Kasumi-1 (cell line): ENCODE measurements around the gene C1QL4.
A peak's percentile ranks its signal among the peaks of the same experiment; 100 is the strongest.

Experiments
- DNase-seq, 2 experiments: peaks; one replicate each; lab custom pipeline; 2025; lab: John Stamatoyannopoulos, UW

Gene C1QL4

DNA sequence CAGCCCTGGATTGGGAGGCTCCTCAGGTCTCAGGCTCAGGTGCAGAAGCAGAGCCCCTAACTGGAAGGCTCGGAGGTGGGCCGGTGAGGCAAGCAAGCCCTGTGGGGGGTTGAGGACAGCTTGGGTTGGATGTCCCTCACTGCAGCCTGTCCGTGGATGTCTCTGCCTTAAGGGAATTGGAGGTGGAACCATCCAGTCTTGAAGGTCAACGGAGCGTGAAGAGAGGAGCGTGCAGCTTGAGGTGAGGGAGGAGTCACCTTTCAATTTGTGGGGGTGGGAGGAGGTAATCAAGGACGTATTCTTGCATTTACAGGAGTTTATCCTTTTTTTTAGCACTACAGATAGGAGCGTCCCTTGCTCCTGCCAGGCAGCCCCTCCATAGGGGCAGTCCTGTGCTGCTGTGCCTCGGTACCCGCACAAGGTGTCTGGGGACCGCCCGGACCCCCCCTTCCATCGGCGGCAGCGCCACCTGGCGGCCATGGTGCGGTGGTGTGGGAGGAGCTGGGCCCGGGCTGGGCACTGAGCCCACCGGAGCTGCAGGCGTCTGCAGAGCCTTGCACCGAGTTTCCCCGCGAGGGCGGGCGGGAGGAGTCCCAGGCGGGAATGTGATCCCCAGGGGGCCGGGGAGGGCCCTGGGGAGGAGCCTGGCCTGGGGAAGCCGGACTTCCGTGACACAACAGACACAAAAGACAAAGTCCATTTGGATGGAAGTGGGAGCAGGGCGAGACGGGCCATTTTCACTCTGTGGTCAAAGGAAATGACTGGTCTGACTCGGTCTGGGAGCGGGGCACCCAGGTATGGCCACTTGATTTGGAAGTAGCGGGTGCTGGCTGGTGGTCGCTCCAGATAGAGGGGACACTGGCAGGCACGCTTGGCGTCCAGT, 10.6 kb upstream of the C1QL4 start:
- DNase-seq: peak; percentile 13 to 35

DNA sequence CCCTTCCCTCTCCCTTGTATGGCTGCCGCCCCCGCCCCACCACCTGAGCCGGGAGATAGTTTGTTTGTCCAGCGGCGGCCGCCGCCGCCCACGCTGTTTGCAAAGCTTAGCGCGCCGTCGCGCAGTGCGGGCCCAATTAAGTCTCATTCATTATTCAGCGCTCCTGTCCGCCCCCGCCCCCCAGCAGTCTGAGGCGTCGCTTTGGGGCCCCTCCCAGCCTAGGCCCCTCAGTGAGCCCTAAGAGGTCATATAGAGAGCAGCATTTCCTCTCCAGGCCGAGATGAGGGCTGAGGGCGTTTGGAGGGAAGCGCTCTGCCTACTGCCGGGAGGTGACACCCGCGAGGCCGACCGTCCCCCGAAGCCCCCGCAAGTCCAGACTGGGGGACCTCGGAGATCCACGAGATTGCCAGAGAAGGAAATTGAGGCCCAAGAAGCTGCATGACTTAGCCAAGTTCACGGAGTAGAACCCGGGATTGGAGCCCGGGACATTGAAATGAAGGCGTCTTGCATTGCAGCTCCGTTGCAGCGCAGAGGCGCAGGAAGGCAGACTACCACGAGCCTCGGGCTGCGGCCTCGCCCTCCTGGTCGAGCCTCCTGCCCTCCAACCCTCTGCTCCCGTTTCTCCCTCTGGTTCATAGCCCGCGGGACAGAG, 9.8 kb upstream of the C1QL4 start, which contains the start of gene DNAJC22:
Gene DNAJC22, plus strand, starts transcription at position 230 of the 652 bp plus-strand sequence. CDS start 1,985 bp downstream, outside the sequence.
- DNase-seq: no peak

DNA sequence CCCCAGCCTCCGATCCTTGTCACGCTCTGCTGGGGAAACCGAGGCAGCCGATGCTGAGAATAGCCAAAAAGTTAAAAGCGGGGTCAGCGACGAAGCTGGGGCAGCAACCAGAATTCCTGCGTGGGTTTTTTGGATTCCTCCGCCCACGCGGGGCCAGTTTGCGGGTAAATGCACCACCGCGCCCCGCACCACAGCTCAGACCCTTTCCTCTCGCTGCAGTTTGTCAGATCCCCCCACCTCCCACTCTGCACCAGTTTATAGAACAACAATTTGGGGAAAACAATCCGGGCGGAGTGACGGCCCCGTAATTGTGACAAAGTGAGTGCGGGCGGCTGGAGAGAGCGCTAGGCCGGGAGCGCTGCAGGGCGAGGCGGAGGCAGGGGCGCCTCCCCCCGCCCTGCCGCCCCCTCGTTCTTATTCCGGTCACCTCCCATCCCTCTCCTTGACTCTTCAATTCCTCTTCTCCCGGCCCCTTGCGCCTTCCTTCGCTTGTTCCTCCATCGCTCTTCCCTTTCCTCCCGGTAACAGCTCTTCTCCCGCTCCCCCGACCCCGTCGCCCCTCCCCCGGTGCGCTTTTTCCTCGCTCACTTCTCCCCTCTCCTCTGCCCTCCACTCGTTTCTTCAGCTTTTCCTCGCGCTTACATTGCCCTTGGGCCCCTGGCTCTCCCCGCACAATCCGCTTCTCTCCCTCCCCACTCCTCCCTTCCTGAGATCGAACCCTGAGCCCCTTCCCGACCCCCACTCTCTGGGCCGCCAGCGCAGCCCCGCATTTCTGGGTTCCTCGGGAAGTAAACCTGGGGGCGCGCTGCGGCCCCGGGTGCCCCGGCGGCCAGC, 9.1 kb upstream of the C1QL4 start:
- no peak for DNase-seq

DNA sequence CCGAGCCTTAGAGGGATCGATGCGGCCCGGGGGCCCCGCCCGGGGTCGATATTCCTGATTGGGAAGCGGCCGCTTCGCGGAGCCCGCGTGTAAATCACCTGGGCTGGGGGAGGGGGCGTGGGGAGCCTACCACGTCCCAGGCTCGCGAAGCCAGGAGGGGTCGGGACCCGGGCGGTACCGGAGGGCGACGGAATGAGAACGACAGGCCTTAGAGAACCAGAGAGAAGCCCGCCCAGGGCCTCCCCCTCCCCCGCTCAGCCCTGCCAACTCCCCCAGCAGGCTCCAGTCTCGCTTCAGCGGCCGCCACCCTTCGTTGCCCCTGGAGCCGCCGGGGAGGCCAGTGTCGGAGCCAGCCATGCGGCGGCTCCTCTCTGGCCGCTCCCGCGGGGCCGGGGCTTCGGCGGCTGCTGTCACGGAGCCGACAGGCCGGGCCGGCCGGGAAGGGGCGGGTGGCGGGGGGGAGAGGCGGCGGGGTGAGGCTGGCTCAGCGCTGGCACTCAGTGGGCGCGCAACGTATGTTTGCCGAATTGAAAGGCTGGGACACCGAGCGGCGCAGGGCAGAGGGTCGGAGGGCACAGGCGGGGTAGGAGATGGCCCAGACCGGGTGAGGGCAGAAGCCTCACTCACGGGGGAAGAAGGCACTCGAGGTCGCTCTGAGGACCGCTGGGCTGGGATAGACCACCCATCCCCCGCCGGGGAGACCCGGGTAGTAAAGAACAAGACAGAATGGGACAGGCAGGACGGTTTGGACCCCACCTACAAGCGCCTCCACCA, 8.2 kb upstream of the C1QL4 start:
- DNase-seq: no peak

DNA sequence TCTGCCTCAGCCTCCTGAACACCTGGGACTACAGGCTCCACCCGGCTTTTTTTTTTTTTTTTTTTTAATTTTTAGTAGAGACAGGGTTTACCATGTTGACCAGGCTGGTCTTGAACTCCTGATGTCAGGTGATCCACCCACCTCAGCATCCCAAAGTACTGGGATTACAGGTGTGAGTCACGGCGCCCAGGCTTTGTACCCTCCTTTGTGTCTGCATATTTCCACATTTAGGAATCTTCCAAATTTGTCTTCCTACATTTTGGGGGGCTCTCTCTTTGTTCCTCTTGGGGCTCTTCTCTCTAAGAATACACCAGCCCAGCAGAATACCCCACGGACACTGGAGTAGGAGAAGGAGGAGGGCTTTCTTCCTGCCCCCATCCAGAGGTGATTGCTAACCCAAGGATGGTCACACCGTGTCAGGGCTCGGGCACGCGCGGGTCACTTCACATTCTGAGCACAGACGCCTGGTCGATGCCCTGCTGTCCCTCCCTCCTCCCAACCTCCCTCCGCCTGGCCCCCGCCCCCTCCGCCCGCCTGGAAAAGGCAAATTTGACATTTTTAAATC, 7.6 kb upstream of the C1QL4 start:
- DNase-seq: no peak

DNA sequence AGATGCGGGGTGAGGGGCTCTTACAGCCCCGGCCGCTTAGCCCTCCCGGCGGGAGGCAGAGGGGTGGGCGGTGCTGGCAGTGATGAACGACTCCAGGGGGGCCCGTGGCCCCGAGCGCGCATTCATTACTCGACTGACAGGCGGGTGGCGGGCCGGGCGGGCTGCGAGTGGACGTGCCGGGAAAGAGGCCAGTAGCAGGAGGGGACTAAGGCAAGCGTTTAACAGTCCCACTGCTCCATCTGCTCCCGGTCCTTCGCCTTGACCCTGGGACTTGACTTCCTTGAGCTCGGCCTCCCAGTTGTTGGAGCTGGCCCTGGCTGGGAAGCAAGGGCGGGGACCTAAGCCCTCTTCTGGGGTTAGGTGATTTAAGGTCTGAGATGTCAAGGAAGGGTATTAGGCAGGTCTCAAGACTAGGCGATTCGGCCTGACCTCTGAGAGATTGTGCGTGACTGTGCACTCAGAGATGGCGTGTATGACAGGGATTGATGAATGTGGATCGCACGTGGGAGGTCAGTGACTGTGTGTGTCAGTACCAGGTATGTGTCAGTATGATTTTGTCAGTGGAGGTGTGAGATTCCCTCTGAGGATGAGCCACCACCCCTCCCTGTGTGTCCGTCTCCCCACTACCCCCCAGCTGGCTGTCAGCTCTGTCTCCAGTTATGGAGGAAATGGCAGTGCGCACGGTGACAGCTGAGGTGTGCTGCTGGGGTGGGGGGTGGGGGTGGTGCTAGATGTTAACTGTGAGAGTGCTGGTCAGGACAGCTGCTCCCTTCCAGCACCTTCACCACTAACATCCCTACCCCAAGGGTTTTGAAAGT, 6.1 kb upstream of the C1QL4 start:
- DNase-seq: no peak

DNA sequence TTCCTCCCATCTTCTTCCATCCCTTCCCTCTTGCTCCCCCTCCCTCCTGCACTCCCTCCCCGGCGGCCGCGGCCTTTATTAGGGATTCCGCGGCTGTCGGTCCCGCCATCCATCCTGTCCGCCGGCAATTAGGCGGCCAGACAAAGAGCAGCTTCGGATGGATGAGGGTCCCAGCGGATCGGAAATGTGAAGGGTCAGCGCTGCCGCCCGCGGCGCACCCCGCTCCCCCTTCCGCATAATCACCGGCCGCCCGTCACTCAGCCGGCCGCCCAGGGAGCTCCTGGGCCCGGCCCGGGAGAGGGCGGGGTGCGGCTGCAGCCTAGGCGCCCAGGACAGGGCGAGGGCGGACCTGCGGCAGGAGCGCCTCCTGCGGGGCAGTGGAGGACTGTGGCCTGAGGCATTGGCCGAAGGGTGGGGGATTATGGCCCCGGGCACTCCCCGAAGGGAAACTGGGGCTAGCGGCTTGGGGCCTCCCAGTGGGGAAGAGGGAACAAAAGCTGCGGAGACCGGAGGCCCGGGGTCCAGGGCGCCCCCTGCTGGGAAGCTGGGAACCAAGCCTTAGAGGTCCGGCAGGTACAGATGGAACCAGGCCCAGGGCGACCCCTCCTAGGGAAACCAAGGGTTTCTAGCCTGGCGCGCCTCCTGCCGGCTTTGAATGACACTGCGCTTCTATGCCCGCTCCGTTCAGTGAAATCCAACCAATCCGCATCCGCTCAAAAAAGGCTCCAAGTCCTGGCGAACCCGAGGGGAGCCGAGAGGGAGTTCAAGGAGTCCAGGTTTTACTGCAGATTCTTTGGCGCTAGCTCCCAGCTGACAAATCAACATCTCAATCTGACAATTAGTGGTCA, 5.3 kb upstream of the C1QL4 start:
- peak; percentile 88 to 91 for DNase-seq

DNA sequence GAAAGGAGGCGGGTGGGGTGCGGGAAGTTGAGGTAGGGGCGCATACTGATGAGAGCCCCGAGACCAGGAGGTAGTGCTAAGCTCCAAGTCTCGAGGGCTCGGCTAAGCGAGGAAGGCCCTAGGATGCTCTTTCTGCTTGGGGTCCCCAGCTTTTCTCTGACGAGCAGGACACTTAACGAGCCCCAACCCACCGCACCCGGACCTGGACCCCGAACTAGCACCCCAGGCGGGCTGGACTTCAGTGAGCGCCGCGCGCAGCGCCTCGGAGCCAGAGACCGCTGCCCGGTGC, 4.7 kb upstream of the C1QL4 start:
- DNase-seq: no peak

DNA sequence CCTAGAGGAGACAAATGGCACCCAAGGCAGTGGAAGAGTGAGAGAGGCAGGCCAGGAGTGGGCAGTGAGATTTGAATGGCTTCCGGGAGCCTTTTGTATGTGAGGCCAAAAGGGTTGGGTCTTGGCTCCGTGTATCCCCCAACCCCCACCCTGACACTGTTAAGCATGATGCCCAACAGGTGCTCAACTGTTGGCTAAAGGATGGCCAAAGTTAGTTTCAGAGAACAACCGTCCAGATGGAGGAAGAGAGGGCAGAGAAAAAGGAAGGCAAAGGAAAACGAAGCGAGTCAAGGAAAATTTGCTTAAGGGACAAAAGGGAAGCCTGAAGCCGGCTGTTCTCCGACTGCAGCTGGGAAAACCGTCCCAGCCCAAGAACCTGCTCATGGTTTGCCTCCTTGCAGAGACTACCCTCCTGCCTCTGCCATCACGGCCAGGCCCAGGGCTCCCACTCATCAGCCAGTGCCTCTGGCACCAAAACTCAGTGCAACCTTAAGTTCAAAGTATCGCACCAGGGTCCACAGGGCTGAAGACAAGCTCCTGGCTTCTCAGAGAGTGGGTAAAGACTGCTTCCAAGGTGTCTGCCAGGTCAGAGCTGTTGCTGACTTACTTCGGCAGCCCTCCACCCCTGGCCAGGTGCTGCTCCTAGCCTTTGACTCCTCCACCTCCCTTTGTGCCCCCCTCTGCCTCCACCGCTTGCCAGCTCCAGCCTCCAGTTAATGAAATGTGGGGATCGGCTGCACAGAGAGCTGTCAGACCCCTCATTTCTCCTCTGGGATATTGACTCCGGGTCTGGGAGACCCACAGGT, 4.2 kb upstream of the C1QL4 start:
- no peak for DNase-seq

DNA sequence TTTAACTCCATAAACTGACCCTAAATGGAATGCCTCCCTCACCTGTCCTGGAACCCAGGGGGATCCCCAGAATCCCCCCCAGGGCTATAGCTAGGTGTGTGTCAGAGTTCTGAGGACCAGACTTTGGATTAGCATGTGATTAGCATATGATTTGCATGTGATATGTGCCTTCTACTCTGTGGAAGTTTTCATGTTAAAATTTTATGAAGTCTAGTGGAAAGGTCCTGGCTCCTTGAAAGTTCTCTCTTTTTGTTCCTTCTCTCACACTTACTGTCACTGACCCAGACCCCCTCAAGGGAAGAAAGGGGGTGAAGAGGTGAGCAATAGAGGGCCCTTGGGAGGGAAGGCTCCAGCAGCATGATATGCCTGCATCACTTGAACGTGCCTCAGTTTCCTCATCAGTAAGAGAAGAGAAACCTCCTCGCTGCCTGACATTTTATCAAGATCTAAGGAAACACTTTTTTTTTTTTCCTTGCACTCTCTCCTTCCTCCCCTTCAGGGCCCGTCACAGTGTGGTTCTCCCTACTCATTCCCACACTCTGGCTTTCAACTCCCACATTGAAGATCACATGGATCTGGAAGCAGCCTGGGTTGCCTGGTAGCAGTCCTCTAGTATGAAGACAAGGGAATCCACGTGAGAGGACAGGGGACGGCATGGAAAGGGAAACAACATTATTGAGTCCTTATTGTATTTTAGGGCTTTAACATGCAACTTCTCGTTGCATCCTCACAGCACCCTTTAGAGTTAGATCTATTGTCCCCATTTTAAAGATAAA, 3.3 kb upstream of the C1QL4 start:
- no peak for DNase-seq

DNA sequence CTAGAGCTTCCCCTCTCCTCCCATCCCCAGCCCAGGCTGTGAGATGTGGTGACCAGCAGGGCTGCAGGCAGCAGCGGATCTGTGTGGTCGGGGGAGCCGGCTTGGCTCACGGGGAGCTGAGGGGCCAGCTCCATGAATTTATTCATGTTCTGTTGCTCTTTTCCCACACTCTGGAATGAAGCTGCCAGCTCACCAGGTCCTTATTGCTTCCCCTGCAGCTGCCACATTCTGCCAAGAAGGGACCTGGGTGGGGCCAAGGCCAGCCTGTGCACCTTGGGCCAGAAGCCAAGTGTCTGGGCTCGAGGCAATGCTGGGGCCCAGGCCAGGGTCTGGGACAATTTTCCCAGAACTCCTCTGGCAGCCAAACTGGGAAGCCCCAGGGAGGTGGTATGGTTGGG, 2.5 kb upstream of the C1QL4 start:
- no peak for DNase-seq

DNA sequence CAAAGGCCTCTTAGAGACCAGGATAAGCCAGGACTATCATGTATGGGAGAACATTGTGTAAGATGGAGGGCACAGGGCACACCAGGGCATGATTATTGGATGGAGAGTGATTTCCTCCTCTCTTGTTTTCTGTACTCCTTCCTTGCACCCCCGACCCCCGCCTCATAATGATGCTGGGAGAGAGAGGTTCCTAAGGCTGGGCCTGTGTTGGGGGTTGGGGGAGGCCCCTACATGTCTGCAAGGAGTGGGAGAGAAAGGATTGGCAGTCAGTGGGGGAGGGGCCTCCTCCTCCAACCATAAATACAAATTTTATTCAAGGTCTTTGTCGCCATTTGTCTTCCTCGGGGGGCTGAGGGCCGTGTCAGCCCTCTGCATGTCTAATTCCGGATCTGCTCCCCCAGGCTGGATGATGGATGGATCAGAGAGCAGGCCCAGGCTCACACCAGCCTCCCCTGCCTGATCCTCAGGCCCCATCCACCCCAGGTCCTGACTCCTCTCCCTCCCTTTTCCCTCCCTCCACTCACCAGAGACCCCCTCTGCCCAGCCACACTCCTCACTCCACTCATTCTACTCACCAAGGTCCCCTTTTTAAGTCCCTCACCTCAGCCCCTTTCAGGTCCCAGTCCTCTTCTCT, 2.0 kb upstream of the C1QL4 start:
- DNase-seq: no peak

DNA sequence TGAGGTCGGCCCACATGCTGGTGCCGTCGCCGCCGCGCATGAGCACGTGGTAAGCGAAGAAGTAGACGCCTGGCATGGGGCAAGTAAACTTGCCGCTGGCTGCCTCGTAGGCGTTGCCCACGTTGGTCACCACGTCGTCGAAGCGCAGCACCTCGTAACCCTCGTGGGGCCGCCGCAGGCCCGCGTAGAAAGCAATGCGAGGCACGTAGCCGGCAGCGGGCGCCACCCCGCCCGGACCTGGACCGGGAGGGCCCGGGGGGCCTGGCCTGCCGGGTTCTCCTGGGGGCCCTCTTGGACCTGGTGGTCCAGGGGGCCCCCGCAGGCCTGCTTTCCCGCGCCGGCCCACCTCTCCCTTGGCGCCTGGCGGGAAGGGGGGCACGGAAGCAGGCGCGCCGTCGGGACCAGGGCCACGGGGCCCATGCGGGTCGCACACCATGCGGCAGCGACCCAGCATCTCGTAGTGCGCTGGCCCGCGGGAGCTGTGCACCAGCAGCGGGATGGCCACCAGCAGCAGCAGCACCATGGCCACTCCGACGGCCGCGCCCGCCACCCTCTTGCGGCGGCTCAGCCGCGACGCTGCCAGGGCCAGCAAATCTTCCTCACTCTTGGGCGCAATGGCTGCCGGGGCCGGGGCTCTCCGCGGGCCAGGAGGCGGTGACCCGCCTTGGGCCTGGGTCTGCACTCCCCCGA, 888 bp downstream of the C1QL4 start:
- DNase-seq: no peak

DNA sequence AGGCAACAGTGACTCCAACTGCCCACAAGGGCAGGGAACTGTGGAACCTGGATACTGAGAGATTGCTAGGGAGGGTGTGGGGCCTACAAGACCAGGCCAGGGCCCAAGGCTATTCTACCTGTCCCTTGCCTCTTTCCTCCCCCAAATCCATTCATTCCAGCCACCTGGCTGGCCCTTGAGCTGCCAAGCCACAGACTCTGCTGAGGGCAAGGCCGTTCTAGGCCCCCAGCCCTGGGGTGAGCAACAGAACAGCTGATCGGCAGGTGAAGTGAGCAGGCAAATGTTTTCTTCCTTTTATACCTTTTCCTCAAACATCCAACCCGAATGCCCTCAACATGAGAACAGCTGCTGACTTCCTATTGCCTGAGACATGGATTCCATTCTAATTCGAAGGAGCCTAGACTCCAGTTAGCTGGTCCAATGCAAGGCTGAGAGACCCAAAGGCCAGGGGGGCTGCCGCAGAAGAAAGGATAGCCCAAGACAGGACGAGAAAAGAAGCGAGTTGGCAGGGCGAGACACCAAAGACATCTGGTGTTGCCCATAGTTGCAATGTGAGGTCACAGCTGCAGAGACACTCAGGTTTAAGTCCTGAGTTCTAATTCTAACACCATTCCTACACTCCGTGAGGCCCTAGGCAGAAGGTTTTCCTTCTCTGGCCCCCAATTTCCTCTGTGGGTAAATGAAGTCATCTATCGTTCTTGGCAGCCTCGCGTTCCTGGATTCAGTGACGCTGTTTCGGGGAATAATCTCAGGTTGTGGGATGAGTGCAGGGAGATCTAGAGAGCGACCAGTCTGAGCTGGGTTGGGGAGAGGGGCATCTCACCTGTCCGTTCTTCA, 1.7 kb downstream of the C1QL4 start:
- DNase-seq: no peak

DNA sequence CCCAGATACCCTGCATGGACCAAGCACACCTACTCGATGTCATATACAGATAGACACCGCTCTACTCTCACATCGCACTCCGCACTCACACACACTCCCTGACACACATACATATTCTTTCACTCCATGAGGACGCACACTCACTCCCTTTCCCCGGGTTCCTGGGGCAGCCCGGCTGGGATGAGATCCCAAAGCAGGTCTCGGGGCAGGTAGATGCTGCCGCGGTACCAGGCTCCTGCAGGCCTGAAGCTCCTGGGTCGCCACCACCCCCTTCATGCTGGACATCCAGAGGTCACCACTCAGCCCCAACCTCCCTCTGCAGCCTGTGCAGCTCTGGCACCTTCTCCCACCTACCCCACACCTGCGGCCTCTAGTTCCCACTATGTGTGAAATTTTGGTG, 2.3 kb downstream of the C1QL4 start:
- no peak for DNase-seq

DNA sequence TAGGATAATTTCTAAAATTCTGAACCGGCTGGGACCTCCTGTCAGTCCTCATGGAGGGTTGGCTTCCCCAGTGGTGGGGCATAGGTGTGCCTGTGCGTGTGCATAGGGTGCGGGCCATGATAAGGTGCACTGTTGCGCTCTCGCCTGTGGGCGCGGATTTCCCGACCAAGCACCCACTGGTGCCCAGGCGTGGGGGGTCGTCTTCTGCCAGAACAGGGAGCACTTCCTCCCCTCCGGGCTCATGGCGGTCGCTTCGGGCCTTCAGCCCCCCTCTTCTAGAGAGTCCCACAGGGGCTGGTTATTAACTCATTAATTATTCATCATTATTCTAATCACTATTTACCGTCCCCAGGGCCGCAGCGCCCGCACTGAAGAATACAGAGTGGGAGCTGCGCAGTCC, 2.8 kb downstream of the C1QL4 start:
- DNase-seq: no peak
